H1 (cell line): ENCODE data around the gene CAPNS1. TPM values are rescaled to one million over a fixed set of nuclear protein-coding genes. Genes with fewer than 3 reads are reported as not detected.

ENCODE experiments used
- CTCF ChIA-PET: fragments of 300-600 bp; sonication (Branson Sonifier 250); formaldehyde crosslinking; loops from one replicate; lab custom pipeline; 2021; ENCODE audit not compliant: partially characterized antibody; lab: Charles Lee
- POLR2A ChIA-PET: fragments of 300-600 bp; sonication (Branson Sonifier 250); formaldehyde crosslinking; loops from one replicate; lab custom pipeline; 2021; ENCODE audit warnings: inconsistent platforms; ENCODE audit not compliant: partially characterized antibody; lab: Charles Lee
- DNase-seq, 2 experiments: peaks; one replicate each; pipeline versions ENCODE4 v3.0.0 to v3.0.0-alpha.2; 2010 to 2022; ENCODE audit warnings: low spot score in 2 of 2, low read depth in 1 of 2, mixed read lengths in 1 of 2
- FAIRE-seq: peaks from 2 replicates; lab custom pipeline; 2011; peaks lifted over from hg19 to GRCh38; lab: Jason Lieb, UNC
- H2AFZ ChIP-seq: 2 replicates; pipeline ENCODE4 v1.8.1; 2012; ENCODE audit warnings: low read length, inconsistent platforms
- H2AK5ac ChIP-seq: 2 replicates; pipeline ENCODE4 v1.6.1; 2013; ENCODE audit warnings: low read depth, low read length
- H2BK120ac ChIP-seq: replicated peaks from 2 replicates; pipeline ENCODE3; 2013; ENCODE audit warnings: low read depth, low read length, inconsistent platforms
- H2BK12ac ChIP-seq: 2 replicates; pipeline ENCODE4 v1.6.1; 2013; ENCODE audit warnings: low read depth, low read length
- H2BK15ac ChIP-seq: 2 replicates; pipeline ENCODE4 v1.6.1; 2013; ENCODE audit warnings: low read length
- H2BK20ac ChIP-seq: 2 replicates; pipeline ENCODE4 v1.6.1; 2013; ENCODE audit warnings: low read length
- H2BK5ac ChIP-seq: 2 replicates; pipeline ENCODE4 v1.6.1; 2013; ENCODE audit warnings: low read depth, low read length
- H3K14ac ChIP-seq: 2 replicates; pipeline ENCODE4 v1.6.1; 2013; ENCODE audit warnings: inconsistent platforms; ENCODE audit not compliant: insufficient read length
- H3K18ac ChIP-seq: 2 replicates; pipeline ENCODE4 v1.6.1; 2013; ENCODE audit warnings: low read length; ENCODE audit errors: extremely low read depth
- H3K23ac ChIP-seq: 2 replicates; pipeline ENCODE4 v1.6.1; 2013; ENCODE audit warnings: inconsistent platforms; ENCODE audit not compliant: insufficient read length
- H3K23me2 ChIP-seq: 2 replicates; pipeline ENCODE4 v1.6.1; 2013; ENCODE audit warnings: low read depth, low read length
- H3K27ac ChIP-seq: 2 replicates; pipeline ENCODE4 v1.6.1; 2011; ENCODE audit warnings: low read depth, low read length, inconsistent platforms
- H3K27me3 ChIP-seq, 4 experiments: replicated peaks in 1 of 4; 1 replicate in 1 of 4; 2 replicates in 3 of 4; pipeline versions ENCODE4 v1.6.1 to v1.8.1; 2011 to 2013; ENCODE audit warnings: low read length in 3 of 4, mild to moderate bottlenecking in 3 of 4, inconsistent platforms in 2 of 4, mixed read lengths in 2 of 4, moderate library complexity in 1 of 4; ENCODE audit not compliant: control insufficient read depth in 3 of 4, insufficient read depth in 3 of 4; ENCODE audit errors: extremely low read depth in 1 of 4
- H3K36me3 ChIP-seq, 4 experiments: 2 replicates each; pipeline versions ENCODE4 v1.6.1 to v1.8.1; 2011 to 2013; ENCODE audit warnings: mild to moderate bottlenecking in 4 of 4, low read length in 3 of 4, moderate library complexity in 2 of 4, control low read depth in 1 of 4, inconsistent platforms in 1 of 4; ENCODE audit not compliant: insufficient read depth in 4 of 4, control insufficient read depth in 2 of 4
- H3K4ac ChIP-seq: replicated peaks from 2 replicates; pipeline ENCODE3; 2013; ENCODE audit warnings: low read length, low read depth, mixed read lengths, inconsistent platforms; ENCODE audit not compliant: insufficient read length
- H3K4me1 ChIP-seq, 4 experiments: replicated peaks in 1 of 4; 1 replicate in 1 of 4; 2 replicates in 3 of 4; pipeline versions ENCODE4 v1.6.1 to v1.8.1; 2011 to 2013; ENCODE audit warnings: low read length in 3 of 4, inconsistent platforms in 2 of 4, mixed read lengths in 1 of 4; ENCODE audit not compliant: insufficient read depth in 4 of 4, control insufficient read depth in 3 of 4
- H3K4me2 ChIP-seq, 2 experiments: 2 replicates each; pipeline versions ENCODE4 v1.6.1 to v1.8.1; 2011 to 2013; ENCODE audit warnings: low read depth in 2 of 2, low read length in 2 of 2, control low read depth in 1 of 2, inconsistent platforms in 1 of 2, mild to moderate bottlenecking in 1 of 2; ENCODE audit not compliant: insufficient read depth in 1 of 2
- H3K4me3 ChIP-seq, 4 experiments: fragments of 200-600, 300-600 bp in 1 of 4; sonication (generic), shearing (Covaris generic), sonication (Bioruptor Twin) in 1 of 4; 2 replicates each; pipeline versions ENCODE4 v1.5.1 to v1.8.1; 2011 to 2016; ENCODE audit warnings: low read length in 4 of 4, low read depth in 3 of 4, control low read depth in 2 of 4, inconsistent platforms in 2 of 4, mild to moderate bottlenecking in 2 of 4, mixed read lengths in 1 of 4, moderate library complexity in 1 of 4; ENCODE audit not compliant: insufficient read depth in 2 of 4; ENCODE audit errors: extremely low read depth in 1 of 4
- H3K56ac ChIP-seq: replicated peaks from 2 replicates; pipeline ENCODE3; 2013; ENCODE audit warnings: low read depth, mild to moderate bottlenecking, mixed read lengths, low read length, inconsistent platforms; ENCODE audit not compliant: insufficient read length
- H3K79me1 ChIP-seq: 2 replicates; pipeline ENCODE4 v1.6.1; 2013; ENCODE audit warnings: low read depth, low read length, control low read depth
- H3K79me2 ChIP-seq, 2 experiments: 2 replicates each; pipeline versions ENCODE4 v1.6.1 to v1.8.1; 2012 to 2013; ENCODE audit warnings: low read length in 2 of 2, mild to moderate bottlenecking in 2 of 2, inconsistent platforms in 1 of 2; ENCODE audit not compliant: insufficient read depth in 2 of 2, control insufficient read depth in 1 of 2
- H3K9ac ChIP-seq, 4 experiments: replicated peaks in 1 of 4; 1 replicate in 1 of 4; 2 replicates in 3 of 4; pipeline versions ENCODE4 v1.6.1 to v1.8.1; 2011 to 2013; ENCODE audit warnings: low read depth in 3 of 4, low read length in 3 of 4, control low read depth in 2 of 4, mild to moderate bottlenecking in 2 of 4, moderate library complexity in 2 of 4, inconsistent platforms in 1 of 4; ENCODE audit errors: extremely low read depth in 1 of 4
- H3K9me3 ChIP-seq, 2 experiments: 2 replicates each; pipeline versions ENCODE4 v1.6.1 to v1.8.1; 2012 to 2013; ENCODE audit warnings: mild to moderate bottlenecking in 2 of 2, moderate library complexity in 2 of 2, control low read depth in 1 of 2, inconsistent platforms in 1 of 2, low read depth in 1 of 2, low read length in 1 of 2, mixed read lengths in 1 of 2; ENCODE audit not compliant: insufficient read depth in 2 of 2
- H4K20me1 ChIP-seq, 2 experiments: replicated peaks in 1 of 2; 2 replicates each; pipeline versions ENCODE3 to v1.8.1; 2011 to 2013; ENCODE audit warnings: inconsistent platforms in 2 of 2, low read length in 2 of 2, mild to moderate bottlenecking in 1 of 2; ENCODE audit not compliant: insufficient read depth in 2 of 2, control insufficient read depth in 1 of 2
- H4K5ac ChIP-seq: 2 replicates; pipeline ENCODE4 v1.6.1; 2013; ENCODE audit warnings: low read length, low read depth, mixed read lengths, inconsistent platforms; ENCODE audit not compliant: insufficient read length
- H4K8ac ChIP-seq: 2 replicates; pipeline ENCODE4 v1.8.0; 2013; ENCODE audit warnings: mild to moderate bottlenecking, moderate library complexity, low read length, inconsistent platforms; ENCODE audit not compliant: insufficient read depth; ENCODE audit errors: extremely low read depth
- H4K91ac ChIP-seq: replicated peaks from 2 replicates; pipeline ENCODE3; 2013; ENCODE audit warnings: low read length, mixed read lengths, inconsistent platforms; ENCODE audit not compliant: insufficient read length
- E2F6 ChIP-seq: IDR thresholded peaks from 2 replicates; pipeline ENCODE4 v1.6.1; 2012; ENCODE audit warnings: inconsistent platforms
- FOSL1 ChIP-seq: IDR thresholded peaks from 2 replicates; pipeline ENCODE4 v1.6.1; 2011; ENCODE audit warnings: mild to moderate bottlenecking, low read depth, low read length, moderate library complexity; ENCODE audit not compliant: insufficient read depth
- GTF2F1 ChIP-seq: IDR thresholded peaks from 2 replicates; pipeline ENCODE4 v1.6.1; 2012; ENCODE audit warnings: low read depth, low read length, improper control_type of control experiment, borderline replicate concordance
- SIX5 ChIP-seq: IDR thresholded peaks from 2 replicates; pipeline ENCODE4 v1.6.1; 2011; ENCODE audit warnings: mild to moderate bottlenecking, low read depth, low read length
- TAF1 ChIP-seq: IDR thresholded peaks from 2 replicates; pipeline ENCODE4 v1.6.1; 2011; ENCODE audit warnings: mild to moderate bottlenecking, low read depth, low read length
- TCF12 ChIP-seq: IDR thresholded peaks from 2 replicates; pipeline ENCODE4 v1.6.1; 2011; ENCODE audit warnings: low read depth, mild to moderate bottlenecking, low read length
- ZNF274 ChIP-seq: IDR thresholded peaks from 2 replicates; pipeline ENCODE4 v1.7.0; 2012; ENCODE audit warnings: low read length, borderline replicate concordance; ENCODE audit errors: extremely low read depth
- WGBS, 2 experiments: shearing (Covaris generic) in 1 of 2; methylation state at CpG; one replicate each; pipeline versions ENCODE4 v1.1.6 to v1.1.7; 2013 to 2015; ENCODE audit warnings: low lambda C conversion rate in 2 of 2, mixed read lengths in 2 of 2, inconsistent platforms in 1 of 2, low coverage in 1 of 2, missing lambda C conversion rate in 1 of 2; ENCODE audit not compliant: insufficient replicate concordance in 2 of 2, insufficient coverage in 1 of 2, insufficient read length in 1 of 2; ENCODE audit errors: extremely low coverage in 1 of 2, missing lambda C conversion rate in 1 of 2; 5-methylcytosine and 5-hydroxymethylcytosine counted together
- polyA plus RNA-seq, 7 experiments: library from polyadenylated mRNA; depleted of rRNA in 3 of 7; stranded (reverse) in 5 of 7; unstranded in 2 of 7; fragments of >200 nt in 5 of 7; fragments of 200-250 nt in 2 of 7; gene quantifications; 1 replicate in 5 of 7; 2 replicates in 1 of 7; 4 replicates in 1 of 7; pipeline versions ENCODE4 v1.2.1 to v1.2.3, GENCODE V29; 2011 to 2013; ENCODE audit warnings: missing spikeins in 2 of 7, mixed read lengths in 2 of 7
- total RNA-seq: library from RNA; stranded (reverse); fragmentation: NEBNext Ultra II Directional; extraction: Animal tissue kit (Norgen Biotek cat#: 25700); gene quantifications from 2 replicates; pipeline ENCODE4 v1.2.1, GENCODE V29; 2021

CAPNS1 gene
- total and polyA plus RNA-seq, 2 of the 8 experiments (the other 6 are each of a cell fraction or from before 2014, with no cell fraction given) = 382 to 438 TPM

- no peak for DNase-seq
- Histone ChIP-seq H3K4me2 (no peak overlapping the region), H2AFZ (no peak overlapping the region), H2BK120ac (no peak overlapping the region), H4K20me1 (no peaks in the 10 kb centered on the region), H3K4me3 (no peak overlapping the region), H3K27me3 (no peaks in the 10 kb centered on the region), H3K27ac (no peak overlapping the region), H3K4ac (no peak overlapping the region), H3K9me3 (0 out of 4 replicates have a peak, but pooled peaks cover 0 to 3% of the 10 kb centered on the region in 2 experiments), H3K18ac (no peak overlapping the region), H3K36me3 (no peaks in the 10 kb centered on the region), H3K23ac (no peak overlapping the region), H2BK5ac (no peak overlapping the region), H4K91ac (no peak overlapping the region), H3K14ac (no peak overlapping the region), H4K5ac (no peak overlapping the region), H3K9ac (no peak overlapping the region), H2BK15ac (no peak overlapping the region), H2AK5ac (no peak overlapping the region), H4K8ac (no peak overlapping the region), H3K79me1 (no peaks in the 10 kb centered on the region), H2BK20ac (no peak overlapping the region), H3K4me1 (no peaks in the 10 kb centered on the region), H2BK12ac (no peak overlapping the region), H3K56ac (no peak overlapping the region), H3K23me2 (no peaks in the 10 kb centered on the region), H3K79me2 (no peaks in the 10 kb centered on the region)
- ChIA-PET POLR2A (interaction anchor here (1.0 to 5.8 kb wide), 4 partner anchors 29 to 118 kb away, joined by 3 to 36 read pairs (median 6); partner anchors contain the start of genes THAP8, WDR62, ZNF146 and ZNF565), CTCF (interaction anchor here (0.6 to 13.5 kb wide), 5 partner anchors 9 to 366 kb away, joined by 3 to 157 read pairs (median 4); partner anchors contain the start of gene CAPNS1)
- FAIRE-seq = no peak
- WGBS, 2 experiments = 79% methylated on average over 5 of the region's 5 CpGs; no CpG with 5 or more reads in 1 of the 2 experiments
- TF ChIP-seq E2F6 = no peak
- TF ChIP-seq TAF1 = no peak
- no peak for TF ChIP-seq FOSL1
- no peak for TF ChIP-seq ZNF274
- no peak for TF ChIP-seq TCF12
- no peak for TF ChIP-seq SIX5
- TF ChIP-seq GTF2F1 = no peak
Observed at GRCh38 chr19:36172852-36173251, 33.0 kb downstream of the CAPNS1 start.
